Lung (tissue), 4 donors: Measurements from ENCODE around the gene ADAMTSL2. TPM values are rescaled to one million over a fixed set of nuclear protein-coding genes. Genes with fewer than 3 reads are reported as not detected.

ENCODE experiments used
- polyA plus RNA-seq, 2 donors: library from polyadenylated mRNA; stranded (reverse); fragments of 200-250 nt; gene quantifications; one replicate each; pipeline ENCODE4 v1.2.1, GENCODE V29; 2013
- total RNA-seq, 2 donors: library from RNA; depleted of rRNA in 1 of 2; stranded (reverse); fragments of >200 nt in 1 of 2; gene quantifications; one replicate each; pipeline ENCODE4 v1.2.1, GENCODE V29; 2014 to 2021
- donor health status: Bipolar disorder and iron deficiency.
- donor health status: healthy.
- donor health status: DM: yes; HTN: yes; CAD: no.

The ADAMTSL2 gene
- total and polyA plus RNA-seq, 4 donors = 6.4 to 20.6 (median 10.1) TPM

Other genes with a start within 250 kb of the ADAMTSL2 start
- gene SURF6, start 198.5 kb upstream of the ADAMTSL2 start, total RNA-seq = 10 to 100 TPM; 13.7 to 25.6 TPM
- 10 to 100 TPM; 23.0 to 24.5 TPM for gene SURF6, start 198.5 kb upstream of the ADAMTSL2 start, polyA plus RNA-seq
- 10 to 100 TPM; 19.3 to 32.0 TPM for gene MED22, start 186.6 kb upstream of the ADAMTSL2 start, total RNA-seq
- gene MED22, start 186.6 kb upstream of the ADAMTSL2 start, polyA plus RNA-seq = 10 to 100 TPM; 11.4 to 20.9 TPM
- 1,000 to 10,000 TPM; 1,412 to 1,708 TPM for gene RPL7A, start 186.5 kb upstream of the ADAMTSL2 start, total RNA-seq
- 1,000 to 10,000 TPM; 2,527 to 3,573 TPM for gene RPL7A, start 186.5 kb upstream of the ADAMTSL2 start, polyA plus RNA-seq
- 10 to 100 TPM; 14.2 to 41.7 TPM for gene SURF1, start 178.2 kb upstream of the ADAMTSL2 start, total RNA-seq
- gene SURF1, start 178.2 kb upstream of the ADAMTSL2 start, polyA plus RNA-seq = 10 to 100 TPM; 73.9 to 75.3 TPM
- 10 to 100 TPM; 11.7 to 30.3 TPM for gene SURF2, start 178.2 kb upstream of the ADAMTSL2 start, total RNA-seq
- gene SURF2, start 178.2 kb upstream of the ADAMTSL2 start, polyA plus RNA-seq = 10 to 100 TPM; 24.1 to 50.1 TPM
- 100 to 1,000 TPM; 144 to 222 TPM for gene SURF4, start 158.6 kb upstream of the ADAMTSL2 start, total RNA-seq
- gene SURF4, start 158.6 kb upstream of the ADAMTSL2 start, polyA plus RNA-seq = 100 to 1,000 TPM in 1 of 2 donors, 10 to 100 TPM in 1; 87.4 to 204 TPM
- 1 to 10 TPM in 1 of 2 donors, under 1 TPM in 1; 0.82 to 1.4 TPM for gene STKLD1, start 158.3 kb upstream of the ADAMTSL2 start, total RNA-seq
- 1 to 10 TPM in 1 of 2 donors, under 1 TPM in 1; 0.40 to 3.1 TPM for gene STKLD1, start 158.3 kb upstream of the ADAMTSL2 start, polyA plus RNA-seq
- 10 to 100 TPM; 20.3 to 20.4 TPM for gene REXO4, start 116.7 kb upstream of the ADAMTSL2 start, total RNA-seq
- 10 to 100 TPM; 14.6 to 19.6 TPM for gene REXO4, start 116.7 kb upstream of the ADAMTSL2 start, polyA plus RNA-seq
- 1 to 10 TPM; 2.8 to 4.1 TPM for gene ADAMTS13, start 112.3 kb upstream of the ADAMTSL2 start, total RNA-seq
- 1 to 10 TPM; 1.0 to 3.1 TPM for gene ADAMTS13, start 112.3 kb upstream of the ADAMTSL2 start, polyA plus RNA-seq
- gene CACFD1, start 74.7 kb upstream of the ADAMTSL2 start, total RNA-seq = 10 to 100 TPM; 23.7 to 40.5 TPM
- 10 to 100 TPM; 18.7 to 46.1 TPM for gene CACFD1, start 74.7 kb upstream of the ADAMTSL2 start, polyA plus RNA-seq
- gene SLC2A6, start 55.6 kb upstream of the ADAMTSL2 start, total RNA-seq = 10 to 100 TPM in 1 of 2 donors, 1 to 10 TPM in 1; 9.3 to 27.8 TPM
- 10 to 100 TPM in 1 of 2 donors, 1 to 10 TPM in 1; 8.4 to 49.6 TPM for gene SLC2A6, start 55.6 kb upstream of the ADAMTSL2 start, polyA plus RNA-seq
- not detected for gene MYMK, start 9.7 kb upstream of the ADAMTSL2 start, total RNA-seq
- gene MYMK, start 9.7 kb upstream of the ADAMTSL2 start, polyA plus RNA-seq = not detected
- gene FAM163B, start 74.7 kb downstream of the ADAMTSL2 start, total RNA-seq = under 1 TPM in 1 of 2 donors, not detected in 1; 0.51 TPM
- gene FAM163B, start 74.7 kb downstream of the ADAMTSL2 start, polyA plus RNA-seq = under 1 TPM; 0.10 to 0.16 TPM
- under 1 TPM; 0.06 to 0.48 TPM for gene DBH, start 101.7 kb downstream of the ADAMTSL2 start, total RNA-seq
- gene DBH, start 101.7 kb downstream of the ADAMTSL2 start, polyA plus RNA-seq = under 1 TPM; 0.08 TPM
- 1 to 10 TPM; 7.3 to 8.4 TPM for gene SARDH, start 203.6 kb downstream of the ADAMTSL2 start, total RNA-seq
- 1 to 10 TPM; 1.8 to 2.2 TPM for gene SARDH, start 203.6 kb downstream of the ADAMTSL2 start, polyA plus RNA-seq